Ishikawa (cell line): Measurements from ENCODE around the gene HSD17B14.

ENCODE experiments used
- CEBPB ChIP-seq: IDR thresholded peaks from 2 replicates; pipeline ENCODE4 v1.6.1; 2012
- CREB1 ChIP-seq: IDR thresholded peaks from 2 replicates; pipeline ENCODE4 v1.6.1; 2012; ENCODE audit warnings: low read depth
- EGR1 ChIP-seq: IDR thresholded peaks from 2 replicates; pipeline ENCODE4 v1.6.1; 2012
- EP300 ChIP-seq: IDR thresholded peaks from 2 replicates; pipeline ENCODE4 v1.6.1; 2012; ENCODE audit warnings: borderline replicate concordance
- FOXM1 ChIP-seq: IDR thresholded peaks from 2 replicates; pipeline ENCODE4 v1.6.1; 2012; ENCODE audit warnings: low read depth, borderline replicate concordance
- NFIC ChIP-seq: IDR thresholded peaks from 2 replicates; pipeline ENCODE4 v1.6.1; 2012
- RAD21 ChIP-seq: IDR thresholded peaks from 2 replicates; pipeline ENCODE4 v1.6.1; 2012; ENCODE audit warnings: low read depth
- REST ChIP-seq: IDR thresholded peaks from 2 replicates; pipeline ENCODE4 v1.6.1; 2012; ENCODE audit warnings: low read depth, mild to moderate bottlenecking
- TAF1 ChIP-seq: IDR thresholded peaks from 2 replicates; pipeline ENCODE4 v1.6.1; 2012; ENCODE audit warnings: low read depth, mild to moderate bottlenecking
- TCF12 ChIP-seq: IDR thresholded peaks from 2 replicates; pipeline ENCODE4 v1.6.1; 2012; ENCODE audit warnings: low read depth
- TEAD4 ChIP-seq: IDR thresholded peaks from 2 replicates; pipeline ENCODE4 v1.6.1; 2012
- YY1 ChIP-seq: IDR thresholded peaks from 2 replicates; pipeline ENCODE4 v1.6.1; 2012; ENCODE audit warnings: low read depth
- ZBTB7A ChIP-seq: IDR thresholded peaks from 2 replicates; pipeline ENCODE4 v1.6.1; 2012; ENCODE audit warnings: low read depth
- TF ChIP-seq, protein P1 (sequence below): IDR thresholded peaks from 2 replicates; pipeline ENCODE4 v1.6.1; 2012
- TF ChIP-seq, protein P2 (sequence below): IDR thresholded peaks from 2 replicates; pipeline ENCODE4 v1.6.1; 2012

HSD17B14 gene

DNA sequence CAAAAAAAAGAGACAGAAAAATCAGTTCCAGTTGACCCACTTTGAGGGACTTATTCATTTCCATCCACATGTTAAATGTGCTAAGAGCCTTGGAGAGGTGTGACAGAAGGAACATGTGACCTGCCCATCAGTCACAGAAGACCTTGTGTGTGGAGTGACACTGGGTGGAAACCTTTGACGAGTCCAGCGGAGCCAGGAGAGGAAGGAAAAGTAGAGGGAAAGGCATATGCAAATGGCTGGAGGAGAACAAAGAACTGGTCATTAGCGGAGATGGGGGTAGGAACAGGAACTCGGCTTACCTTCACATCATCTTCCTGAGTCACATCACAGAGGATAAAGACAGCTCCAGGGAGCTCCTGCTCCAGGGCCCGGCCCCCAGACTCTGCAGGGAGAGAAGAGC, 2.3 kb downstream of the HSD17B14 start:
- TF ChIP-seq, protein P1, sequence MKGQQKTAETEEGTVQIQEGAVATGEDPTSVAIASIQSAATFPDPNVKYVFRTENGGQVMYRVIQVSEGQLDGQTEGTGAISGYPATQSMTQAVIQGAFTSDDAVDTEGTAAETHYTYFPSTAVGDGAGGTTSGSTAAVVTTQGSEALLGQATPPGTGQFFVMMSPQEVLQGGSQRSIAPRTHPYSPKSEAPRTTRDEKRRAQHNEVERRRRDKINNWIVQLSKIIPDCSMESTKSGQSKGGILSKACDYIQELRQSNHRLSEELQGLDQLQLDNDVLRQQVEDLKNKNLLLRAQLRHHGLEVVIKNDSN, result no peak
- TF ChIP-seq CREB1 (no peak), TEAD4 (no peak), CEBPB (no peak), NFIC (no peak), TAF1 (no peak)

DNA sequence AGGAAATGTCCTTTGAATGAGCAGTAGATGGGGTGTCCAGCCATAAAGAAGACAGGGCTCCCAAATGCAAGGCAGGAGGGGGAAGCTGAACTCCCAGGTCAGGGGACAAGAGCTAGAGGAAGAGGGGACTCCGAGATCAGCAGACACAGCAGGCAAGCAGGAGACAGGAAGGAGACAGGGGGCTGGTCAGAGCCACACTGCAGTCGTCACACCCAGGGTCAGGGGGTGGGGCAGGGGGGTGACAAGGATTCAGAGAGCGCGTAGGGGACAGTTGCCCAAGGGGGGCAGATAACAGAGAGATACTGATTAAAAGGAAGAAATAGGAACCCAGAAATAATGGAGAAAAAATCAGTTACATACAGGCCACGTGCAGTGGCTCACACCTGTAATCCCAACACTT, 3.2 kb downstream of the HSD17B14 start:
- TF ChIP-seq, protein P1, result no peak
- TF ChIP-seq TEAD4, result no peak
- TF ChIP-seq, protein P2, sequence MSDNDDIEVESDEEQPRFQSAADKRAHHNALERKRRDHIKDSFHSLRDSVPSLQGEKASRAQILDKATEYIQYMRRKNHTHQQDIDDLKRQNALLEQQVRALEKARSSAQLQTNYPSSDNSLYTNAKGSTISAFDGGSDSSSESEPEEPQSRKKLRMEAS, result no peak
- TF ChIP-seq TAF1, result no peak
- TF ChIP-seq YY1, result no peak
- no peak for TF ChIP-seq TCF12
- TF ChIP-seq ZBTB7A, result no peak
- no peak for TF ChIP-seq CREB1
- no peak for TF ChIP-seq NFIC
- TF ChIP-seq FOXM1, result no peak
- TF ChIP-seq EGR1, result no peak
- no peak for TF ChIP-seq RAD21
- no peak for TF ChIP-seq EP300
- no peak for TF ChIP-seq REST
- no peak for TF ChIP-seq CEBPB

- TF ChIP-seq NFIC (no peak), EGR1 (no peak), FOXM1 (no peak), YY1 (no peak), RAD21 (no peak)
- TF ChIP-seq, protein P2, result no peak
Observed at GRCh38 chr19:48830965-48831364, 5.3 kb downstream of the HSD17B14 start.

DNA sequence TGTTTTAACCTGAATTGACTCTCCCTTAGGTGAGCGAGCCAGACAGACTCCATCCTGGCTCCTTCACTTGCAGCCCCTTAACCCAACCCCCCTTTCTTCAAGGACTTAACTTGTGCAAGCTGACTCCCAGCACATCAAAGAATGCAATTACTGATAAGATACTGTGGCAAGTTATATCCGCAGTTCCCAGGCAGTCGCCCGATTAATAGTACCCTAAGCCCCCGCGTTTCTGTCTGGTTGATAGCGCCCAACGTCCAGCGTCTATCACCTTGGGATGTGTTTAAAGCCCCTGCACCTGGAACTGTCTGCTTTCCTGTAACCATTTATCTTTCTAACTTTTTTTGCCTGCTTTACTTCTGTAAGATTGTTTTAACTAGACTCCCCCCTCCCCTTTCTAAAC, 6.2 kb downstream of the HSD17B14 start:
- no peak for TF ChIP-seq REST
- no peak for TF ChIP-seq EP300
- no peak for TF ChIP-seq YY1
- no peak for TF ChIP-seq RAD21
- TF ChIP-seq FOXM1, result no peak
- TF ChIP-seq TAF1, result no peak
- no peak for TF ChIP-seq NFIC
- no peak for TF ChIP-seq TCF12
- TF ChIP-seq CREB1, result no peak
- TF ChIP-seq, protein P2, result no peak
- no peak for TF ChIP-seq CEBPB
- TF ChIP-seq TEAD4, result no peak
- TF ChIP-seq EGR1, result no peak
- no peak for TF ChIP-seq ZBTB7A
- TF ChIP-seq, protein P1, result no peak

GRCh38 chr19:48826606-48827020, 9.7 kb downstream of the HSD17B14 start:
- TF ChIP-seq TCF12 (no peak), ZBTB7A (no peak), CEBPB (no peak), TAF1 (no peak), YY1 (no peak), EGR1 (no peak), CREB1 (no peak), NFIC (no peak), EP300 (no peak), TEAD4 (no peak), RAD21 (no peak; the same call in 1 of the 2 replicates), REST (no peak), FOXM1 (no peak)
- TF ChIP-seq, protein P2, result no peak
- TF ChIP-seq, protein P1, result no peak
